Osteocyte (in vitro differentiated cells): ENCODE data around the gene DEPP1. TPM values are rescaled to one million over a fixed set of nuclear protein-coding genes. Genes with fewer than 3 reads are reported as not detected.

Source experiments
- DNase-seq: peaks from one replicate; pipeline ENCODE4 v3.0.0; 2021; ENCODE audit warnings: mixed read lengths; ENCODE audit not compliant: unreplicated experiment; ENCODE audit errors: extremely low spot score
- H3K27ac Mint-ChIP-seq: one replicate; pipeline ENCODE4 v1.8.0; 2021; ENCODE audit warnings: mild to moderate bottlenecking, mixed read lengths; ENCODE audit not compliant: unreplicated experiment
- H3K27me3 Mint-ChIP-seq: one replicate; pipeline ENCODE4 v1.8.0; 2021; ENCODE audit warnings: mixed read lengths; ENCODE audit not compliant: unreplicated experiment
- H3K36me3 Mint-ChIP-seq: one replicate; pipeline ENCODE4 v1.8.0; 2021; ENCODE audit warnings: mixed read lengths; ENCODE audit not compliant: unreplicated experiment
- H3K4me1 Mint-ChIP-seq: one replicate; pipeline ENCODE4 v1.8.0; 2021; ENCODE audit warnings: mixed read lengths; ENCODE audit not compliant: unreplicated experiment
- H3K4me3 Mint-ChIP-seq: one replicate; pipeline ENCODE4 v1.8.0; 2021; ENCODE audit warnings: mild to moderate bottlenecking, moderate library complexity, mixed read lengths; ENCODE audit not compliant: unreplicated experiment
- H3K9me3 Mint-ChIP-seq: one replicate; pipeline ENCODE4 v1.8.0; 2021; ENCODE audit warnings: mixed read lengths; ENCODE audit not compliant: unreplicated experiment
- CTCF ChIP-seq: fragments of 200-600 bp; sonication (generic); IDR thresholded peaks from 2 replicates; pipeline ENCODE4 v1.5.0; 2021; ENCODE audit warnings: antibody characterized with exemption, mild to moderate bottlenecking, moderate library complexity
- total RNA-seq: library from RNA; stranded (reverse); gene quantifications from 2 replicates; pipeline ENCODE4 v1.2.1, GENCODE V29; 2021

DEPP1 gene
- total RNA-seq, 1 donor from 2014 or later, result 10.3 TPM

- Mint-ChIP-seq H3K27me3 (no peaks in the 10 kb centered on the region), H3K9me3 (no peaks in the 10 kb centered on the region), H3K27ac (no peak overlapping the region), H3K36me3 (peaks cover 2% of the 10 kb centered on the region), H3K4me1 (peaks cover 36% of the 10 kb centered on the region), H3K4me3 (no peak overlapping the region)
- no peak for TF ChIP-seq CTCF
- DNase-seq, result peak; percentile 83
These were observed 14.8 kb upstream of the DEPP1 start for GRCh38 chr10:44993226-44993921.

GRCh38 chr10:44992732-44993225, 14.2 kb upstream of the DEPP1 start:
- Mint-ChIP-seq H3K4me3 (no peak overlapping the region), H3K27me3 (no peaks in the 10 kb centered on the region), H3K36me3 (peaks cover 2% of the 10 kb centered on the region), H3K4me1 (peaks cover 36% of the 10 kb centered on the region), H3K27ac (no peak overlapping the region), H3K9me3 (no peaks in the 10 kb centered on the region)
- no peak for TF ChIP-seq CTCF
- no peak for DNase-seq

- H3K27me3 Mint-ChIP-seq, result no peaks in the 10 kb centered on the region
- peaks cover 36% of the 10 kb centered on the region for H3K4me1 Mint-ChIP-seq
- DNase-seq, result no peak
- no peak overlapping the region for H3K4me3 Mint-ChIP-seq
- no peak for TF ChIP-seq CTCF
- H3K36me3 Mint-ChIP-seq, result peaks cover 2% of the 10 kb centered on the region
- H3K9me3 Mint-ChIP-seq, result no peaks in the 10 kb centered on the region
- no peak overlapping the region for H3K27ac Mint-ChIP-seq
These were observed 13.6 kb upstream of the DEPP1 start for GRCh38 chr10:44992070-44992731.

- Mint-ChIP-seq H3K36me3 (peaks cover 2% of the 10 kb centered on the region), H3K4me1 (peaks cover 39% of the 10 kb centered on the region), H3K27ac (no peak overlapping the region), H3K4me3 (no peak overlapping the region), H3K27me3 (no peaks in the 10 kb centered on the region), H3K9me3 (no peaks in the 10 kb centered on the region)
- TF ChIP-seq CTCF, result no peak
- no peak for DNase-seq
These were observed 13.0 kb upstream of the DEPP1 start for GRCh38 chr10:44991571-44991970.

- peak; percentile 75 for DNase-seq
- Mint-ChIP-seq H3K27ac (no peak overlapping the region), H3K27me3 (no peaks in the 10 kb centered on the region), H3K36me3 (peaks cover 2% of the 10 kb centered on the region), H3K9me3 (no peaks in the 10 kb centered on the region), H3K4me3 (no peak overlapping the region), H3K4me1 (peaks cover 39% of the 10 kb centered on the region)
- TF ChIP-seq CTCF, result no peak
These were observed 12.4 kb upstream of the DEPP1 start for GRCh38 chr10:44990965-44991364.
